ENCODE data around the gene NRP2.

The NRP2 gene

DNA sequence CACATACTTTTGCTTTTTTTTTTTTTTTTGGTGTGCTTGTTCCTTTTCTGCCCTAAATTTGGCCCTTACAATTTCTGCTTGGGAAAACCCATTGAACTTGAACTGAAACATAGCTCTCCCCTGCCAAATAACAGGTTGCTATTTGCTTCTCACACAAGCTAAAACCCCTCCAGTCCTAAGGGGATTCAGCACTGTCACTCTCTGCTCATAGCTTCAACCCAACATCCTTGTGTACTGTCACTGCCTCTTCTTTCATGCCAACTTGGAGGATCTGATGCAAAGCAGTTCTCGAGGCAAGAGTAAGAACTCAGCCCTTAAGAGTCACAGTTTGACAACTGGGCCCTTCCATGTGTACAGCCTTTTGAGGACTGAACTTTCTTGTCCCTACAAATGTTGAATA is 30.6 kb upstream of the NRP2 start:
- Histone ChIP-seq H3K36me3 (ENCODE audit: insufficient read depth, low read length) (no peaks in the 10 kb centered on the region), H3F3A (ENCODE audit: low read depth) (no peaks in the 10 kb centered on the region), H4K20me1 (ENCODE audit: insufficient read depth, low read length, poor library complexity, severe bottlenecking) (no peaks in the 10 kb centered on the region), H3K4me1 (ENCODE audit: insufficient read depth, low read length, poor library complexity, severe bottlenecking) (no peaks in the 10 kb centered on the region), H3K4me3 (ENCODE audit: low read length, poor library complexity, severe bottlenecking) (no peak overlapping the region), H3K9me3 (ENCODE audit: insufficient read depth, low read depth, low read length) (no peaks in the 10 kb centered on the region), H3K4me2 (ENCODE audit: low read depth, low read length, poor library complexity, severe bottlenecking) (no peak overlapping the region), H3K27me3 (ENCODE audit: insufficient read depth, low read length, poor library complexity, severe bottlenecking) (no peaks in the 10 kb centered on the region), H3K9ac (ENCODE audit: low read depth, low read length, poor library complexity, severe bottlenecking) (no peak overlapping the region), H3K79me2 (ENCODE audit: insufficient read depth, low read length) (no peaks in the 10 kb centered on the region), H2AFZ (ENCODE audit: low read length) (no peak overlapping the region), H3K9me2 (replicated peaks; ENCODE audit: low read depth, low read length) (no peaks in the 10 kb centered on the region)
- TF ChIP-seq, protein P1, sequence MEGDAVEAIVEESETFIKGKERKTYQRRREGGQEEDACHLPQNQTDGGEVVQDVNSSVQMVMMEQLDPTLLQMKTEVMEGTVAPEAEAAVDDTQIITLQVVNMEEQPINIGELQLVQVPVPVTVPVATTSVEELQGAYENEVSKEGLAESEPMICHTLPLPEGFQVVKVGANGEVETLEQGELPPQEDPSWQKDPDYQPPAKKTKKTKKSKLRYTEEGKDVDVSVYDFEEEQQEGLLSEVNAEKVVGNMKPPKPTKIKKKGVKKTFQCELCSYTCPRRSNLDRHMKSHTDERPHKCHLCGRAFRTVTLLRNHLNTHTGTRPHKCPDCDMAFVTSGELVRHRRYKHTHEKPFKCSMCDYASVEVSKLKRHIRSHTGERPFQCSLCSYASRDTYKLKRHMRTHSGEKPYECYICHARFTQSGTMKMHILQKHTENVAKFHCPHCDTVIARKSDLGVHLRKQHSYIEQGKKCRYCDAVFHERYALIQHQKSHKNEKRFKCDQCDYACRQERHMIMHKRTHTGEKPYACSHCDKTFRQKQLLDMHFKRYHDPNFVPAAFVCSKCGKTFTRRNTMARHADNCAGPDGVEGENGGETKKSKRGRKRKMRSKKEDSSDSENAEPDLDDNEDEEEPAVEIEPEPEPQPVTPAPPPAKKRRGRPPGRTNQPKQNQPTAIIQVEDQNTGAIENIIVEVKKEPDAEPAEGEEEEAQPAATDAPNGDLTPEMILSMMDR (conservative IDR thresholded peaks at IDR 0.05; ENCODE audit: low read length), result no peak
- TF ChIP-seq EZH2phosphoT487 (IDR thresholded peaks at IDR 0.05; ENCODE audit: borderline replicate concordance), result no peak

DNA sequence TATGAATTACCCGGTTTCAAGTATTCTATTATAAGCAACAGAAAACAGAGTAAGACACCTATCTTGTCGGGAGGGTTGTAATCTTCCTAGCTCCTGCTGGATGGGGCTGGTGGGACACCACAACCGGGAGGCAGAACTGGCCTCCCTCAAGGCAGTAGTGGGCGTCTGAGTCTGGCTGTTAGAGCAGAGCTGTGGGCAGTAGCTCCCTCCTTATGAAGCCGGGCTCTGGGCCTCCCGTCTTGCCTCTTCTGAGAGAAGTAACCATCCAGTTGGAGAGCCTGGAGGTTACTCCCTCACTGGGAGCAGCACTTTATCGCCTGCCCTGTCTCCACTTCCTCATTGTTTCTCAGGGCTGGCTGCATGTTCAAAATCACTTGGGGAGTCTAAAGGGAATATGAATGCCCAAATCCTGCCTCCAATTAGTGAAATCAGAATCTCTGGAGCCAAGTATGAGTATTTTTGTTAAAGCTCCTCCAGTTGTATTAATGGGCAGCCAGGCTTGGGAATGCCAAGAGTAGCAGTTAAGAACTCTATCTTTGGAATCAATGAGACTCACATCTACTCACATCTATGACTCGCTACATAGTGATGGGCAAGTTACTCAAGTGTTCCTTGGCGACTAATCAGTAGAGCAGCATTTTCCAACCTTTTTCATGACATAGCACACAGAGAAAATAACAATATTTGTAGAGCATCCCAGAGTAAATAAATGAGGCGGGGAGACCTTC is 27.3 kb upstream of the NRP2 start:
- Histone ChIP-seq H3K27me3 (ENCODE audit: insufficient read depth, low read length, poor library complexity, severe bottlenecking) (no peaks in the 10 kb centered on the region), H3K9me2 (replicated peaks; ENCODE audit: low read depth, low read length) (no peaks in the 10 kb centered on the region), H3K9me3 (ENCODE audit: insufficient read depth, low read depth, low read length) (no peaks in the 10 kb centered on the region), H2AFZ (ENCODE audit: low read length) (no peak overlapping the region), H3K4me3 (ENCODE audit: low read length, poor library complexity, severe bottlenecking) (no peak overlapping the region), H3K36me3 (ENCODE audit: insufficient read depth, low read length) (no peaks in the 10 kb centered on the region), H3K4me1 (ENCODE audit: insufficient read depth, low read length, poor library complexity, severe bottlenecking) (peaks cover 10% of the 10 kb centered on the region), H3K79me2 (ENCODE audit: insufficient read depth, low read length) (no peaks in the 10 kb centered on the region), H4K20me1 (ENCODE audit: insufficient read depth, low read length, poor library complexity, severe bottlenecking) (no peaks in the 10 kb centered on the region), H3F3A (ENCODE audit: low read depth) (no peaks in the 10 kb centered on the region), H3K9ac (ENCODE audit: low read depth, low read length, poor library complexity, severe bottlenecking) (no peak overlapping the region), H3K4me2 (ENCODE audit: low read depth, low read length, poor library complexity, severe bottlenecking) (no peak overlapping the region)
- no peak for TF ChIP-seq EZH2phosphoT487 (IDR thresholded peaks at IDR 0.05; ENCODE audit: borderline replicate concordance)
- TF ChIP-seq, protein P1 (conservative IDR thresholded peaks at IDR 0.05; ENCODE audit: low read length), result no peak

DNA sequence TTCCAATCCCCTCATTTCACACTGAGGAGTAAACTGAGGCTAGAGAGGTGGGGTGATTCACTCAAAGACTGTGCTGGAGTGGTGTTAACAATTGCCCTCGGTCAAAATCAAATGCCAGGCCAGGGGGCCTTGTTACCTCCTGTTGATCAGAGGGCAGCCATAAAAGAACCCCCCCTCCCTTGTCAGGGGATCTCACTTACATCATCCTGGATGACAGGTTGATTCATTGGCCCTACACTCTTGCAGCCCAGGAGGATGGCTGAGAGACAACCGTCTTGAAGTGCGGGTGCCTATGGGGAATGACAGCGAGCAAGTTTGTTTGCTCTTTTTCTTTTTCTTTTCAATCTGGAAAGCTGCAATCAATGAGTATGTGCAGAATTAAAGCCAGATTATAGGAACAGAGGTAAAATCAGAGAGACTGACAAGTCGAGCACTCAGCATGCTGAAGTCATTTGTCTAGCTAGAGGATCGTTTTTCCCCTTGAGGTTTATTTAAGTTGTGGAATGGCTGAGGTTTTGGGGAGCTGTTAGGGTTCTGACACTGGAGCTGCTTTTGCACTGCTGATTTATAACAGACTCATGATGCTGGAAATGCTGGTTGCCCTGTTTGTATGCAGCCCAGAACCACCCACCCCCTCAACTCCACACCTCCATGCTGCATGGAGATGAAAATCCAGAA is 26.4 kb upstream of the NRP2 start:
- H3K27me3 ChIP-seq (ENCODE audit: insufficient read depth, low read length, poor library complexity, severe bottlenecking), result no peaks in the 10 kb centered on the region
- H3K4me1 ChIP-seq (ENCODE audit: insufficient read depth, low read length, poor library complexity, severe bottlenecking), result peaks cover 18% of the 10 kb centered on the region

More for the DNA sequence above, 26.4 kb upstream of the NRP2 start:
- H3K36me3 ChIP-seq (ENCODE audit: insufficient read depth, low read length), result no peaks in the 10 kb centered on the region
- no peaks in the 10 kb centered on the region for H3K79me2 ChIP-seq (ENCODE audit: insufficient read depth, low read length)
- no peak overlapping the region for H3K4me3 ChIP-seq (ENCODE audit: low read length, poor library complexity, severe bottlenecking)
- no peaks in the 10 kb centered on the region for H3F3A ChIP-seq (ENCODE audit: low read depth)
- no peaks in the 10 kb centered on the region for H4K20me1 ChIP-seq (ENCODE audit: insufficient read depth, low read length, poor library complexity, severe bottlenecking)
- no peak overlapping the region for H2AFZ ChIP-seq (ENCODE audit: low read length)
- H3K9me2 ChIP-seq (replicated peaks; ENCODE audit: low read depth, low read length), result no peaks in the 10 kb centered on the region
- no peaks in the 10 kb centered on the region for H3K9me3 ChIP-seq (ENCODE audit: insufficient read depth, low read depth, low read length)
- H3K9ac ChIP-seq (ENCODE audit: low read depth, low read length, poor library complexity, severe bottlenecking), result no peak overlapping the region
- H3K4me2 ChIP-seq (ENCODE audit: low read depth, low read length, poor library complexity, severe bottlenecking), result no peak overlapping the region
- TF ChIP-seq, protein P1 (conservative IDR thresholded peaks at IDR 0.05; ENCODE audit: low read length), result no peak
- no peak for TF ChIP-seq EZH2phosphoT487 (IDR thresholded peaks at IDR 0.05; ENCODE audit: borderline replicate concordance)
